K562 (cell line): ENCODE results near the gene FGD6. TPM values are rescaled to one million over a fixed set of nuclear protein-coding genes. Genes with fewer than 3 reads are reported as not detected.

Experiments
- AFF1 ChIP-seq, 2 experiments: fragments of 450-650 bp; IDR thresholded peaks; 2 replicates each; pipeline ENCODE4 v1.6.1; 2018; ENCODE audit warnings: mild to moderate bottlenecking in 2 of 2, low read depth in 1 of 2; ENCODE audit not compliant: partially characterized antibody in 2 of 2
- ATF1 ChIP-seq, 2 experiments: fragments of 450-650 bp in 1 of 2; IDR thresholded peaks; 2 replicates each; pipeline ENCODE4 v1.6.1; 2016; ENCODE audit warnings: missing compliant biosample characterization in 1 of 2, missing genetic modification characterization in 1 of 2
- HMGXB4 ChIP-seq: sonication (generic); formaldehyde crosslinking; IDR thresholded peaks from 2 replicates; pipeline ENCODE4 v1.8.1; 2023; ENCODE audit warnings: mild to moderate bottlenecking, missing genetic modification reagents
- IRF1 ChIP-seq: sonication (generic); formaldehyde crosslinking; IDR thresholded peaks from 2 replicates; pipeline ENCODE4 v1.8.0; 2022; ENCODE audit warnings: missing genetic modification reagents, mild to moderate bottlenecking, borderline replicate concordance
- MGA ChIP-seq: fragments of 450-650 bp; IDR thresholded peaks from 2 replicates; pipeline ENCODE4 v1.6.1; 2016; ENCODE audit warnings: mild to moderate bottlenecking, moderate library complexity
- POU5F1 ChIP-seq: fragments of 150-350 bp; IDR thresholded peaks from 2 replicates; pipeline ENCODE4 v1.6.1; 2014; ENCODE audit warnings: borderline replicate concordance, low read length, low read depth, mild to moderate bottlenecking; ENCODE audit not compliant: partially characterized antibody
- polyA plus RNA-seq, 8 experiments: library from polyadenylated mRNA; depleted of rRNA in 4 of 8; stranded (reverse) in 5 of 8; unstranded in 3 of 8; fragments of >200 nt; fragmentation: Nextera tagmentation in 2 of 8; fragmentation: Illumina TruSeq in 1 of 8; extraction: Ambion mirVana in 2 of 8; extraction: Trizol in 1 of 8; gene quantifications; 2 replicates each; pipeline versions ENCODE4 v1.2.1 to v1.2.3, GENCODE V29; 2011 to 2014; ENCODE audit warnings: inconsistent platforms in 1 of 8, missing spikeins in 1 of 8
- total RNA-seq, 7 experiments: library from RNA; depleted of rRNA in 6 of 7; stranded (reverse); fragments of >200 nt in 6 of 7; fragmentation: Illumina TruSeq in 2 of 7; extraction: Trizol in 2 of 7; gene quantifications; 2 replicates each; pipeline versions ENCODE4 v1.2.1 to v1.2.3, GENCODE V29; 2011 to 2021; ENCODE audit warnings: low replicate concordance in 1 of 7

Gene FGD6
- total and polyA plus RNA-seq, 9 of the 15 experiments (the other 6 are each of a cell fraction or from before 2014, with no cell fraction given), result 1.5 to 11.1 (median 5.8) TPM

- TF ChIP-seq MGA, result peak; percentile 93
- no peak for TF ChIP-seq HMGXB4 (CRISPR knock-in tag)
- peak; percentile 35 to 91 for TF ChIP-seq AFF1 (IDR thresholded peaks at IDR 0.05; ENCODE audit: low read depth in 1 of 2, partially characterized antibody in 2 of 2)
- no peak for TF ChIP-seq IRF1 (CRISPR knock-in tag)
- no peak for TF ChIP-seq ATF1 (CRISPR knock-in tag; IDR thresholded peaks at IDR 0.05)
- peak; percentile 97 for TF ChIP-seq ATF1 (tag; IDR thresholded peaks at IDR 0.05)
- no peak for TF ChIP-seq POU5F1
These were observed at the start of gene FGD6, which contains the start of gene VEZT (continued) for GRCh38 chr12:95217377-95218149.
